H1 (cell line): Measurements from ENCODE around the gene TCF19.

Source experiments
- CBX8 ChIP-seq: fragments of 300-800, 300-1000 bp; sonication (generic); IDR thresholded peaks from 2 replicates; pipeline ENCODE4 v1.7.1; 2016; ENCODE audit warnings: low read depth, low read length, borderline replicate concordance
- CHD2 ChIP-seq: IDR thresholded peaks from 2 replicates; pipeline ENCODE4 v1.6.1; 2012; ENCODE audit warnings: low read length, improper control_type of control experiment
- KDM4A ChIP-seq: IDR thresholded peaks from one replicate; pipeline ENCODE4 v1.7.1; 2012; ENCODE audit warnings: low read depth, mild to moderate bottlenecking, moderate library complexity, low read length, inconsistent platforms; ENCODE audit not compliant: severe bottlenecking
- MAFK ChIP-seq: IDR thresholded peaks from 2 replicates; pipeline ENCODE4 v1.6.1; 2012; ENCODE audit warnings: low read depth, mild to moderate bottlenecking, improper control_type of control experiment, low read length
- POLR2AphosphoS5 ChIP-seq: IDR thresholded peaks from 2 replicates; pipeline ENCODE4 v1.6.1; 2011; ENCODE audit warnings: low read depth, low read length
- RXRA ChIP-seq: IDR thresholded peaks from 2 replicates; pipeline ENCODE4 v1.6.1; 2011; ENCODE audit warnings: low read depth, mild to moderate bottlenecking, low read length, moderate library complexity; ENCODE audit not compliant: insufficient read depth
- TF ChIP-seq, protein P1 (sequence below), 3 experiments: IDR thresholded peaks; 1 replicate in 2 of 3; 2 replicates in 1 of 3; pipeline versions ENCODE4 v1.5.1 to v1.6.1; 2011; ENCODE audit warnings: low read length in 3 of 3, mild to moderate bottlenecking in 3 of 3, inconsistent platforms in 2 of 3, low read depth in 1 of 3, moderate library complexity in 1 of 3; ENCODE audit not compliant: insufficient read depth in 1 of 3; ENCODE audit errors: control extremely low read depth in 1 of 3

DNA sequence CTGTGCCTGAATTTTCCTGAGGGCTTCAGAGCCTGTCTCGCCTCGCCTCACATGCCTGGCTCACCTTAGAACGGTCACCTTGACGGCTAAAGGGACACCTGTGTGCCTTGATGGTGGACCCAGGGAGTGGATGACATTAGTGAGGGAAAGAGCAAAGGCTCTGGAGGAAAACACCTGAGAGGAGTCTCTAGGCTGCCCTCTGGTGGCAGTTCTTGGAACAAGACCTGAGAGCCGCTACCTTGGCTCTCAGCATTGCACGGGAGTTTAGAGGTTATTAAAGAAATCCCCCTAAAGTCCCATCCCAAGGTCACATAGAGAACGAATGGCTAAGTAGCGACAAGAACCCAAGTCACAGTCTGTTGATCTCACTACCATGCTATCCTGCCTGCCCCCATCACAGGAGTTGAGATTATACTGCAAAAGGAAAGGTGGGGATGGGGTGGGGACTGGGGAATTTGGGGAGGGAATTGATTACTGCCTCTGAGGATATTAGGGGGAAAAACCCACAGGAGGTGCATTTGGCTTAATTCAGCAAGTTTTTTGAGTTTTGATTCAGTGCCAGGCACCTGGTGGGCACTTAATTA is 30.2 kb upstream of the TCF19 start:
- TF ChIP-seq KDM4A (no peak), POLR2AphosphoS5 (no peak), CBX8 (no peak), RXRA (no peak), MAFK (no peak), CHD2 (no peak)
- TF ChIP-seq, protein P1, sequence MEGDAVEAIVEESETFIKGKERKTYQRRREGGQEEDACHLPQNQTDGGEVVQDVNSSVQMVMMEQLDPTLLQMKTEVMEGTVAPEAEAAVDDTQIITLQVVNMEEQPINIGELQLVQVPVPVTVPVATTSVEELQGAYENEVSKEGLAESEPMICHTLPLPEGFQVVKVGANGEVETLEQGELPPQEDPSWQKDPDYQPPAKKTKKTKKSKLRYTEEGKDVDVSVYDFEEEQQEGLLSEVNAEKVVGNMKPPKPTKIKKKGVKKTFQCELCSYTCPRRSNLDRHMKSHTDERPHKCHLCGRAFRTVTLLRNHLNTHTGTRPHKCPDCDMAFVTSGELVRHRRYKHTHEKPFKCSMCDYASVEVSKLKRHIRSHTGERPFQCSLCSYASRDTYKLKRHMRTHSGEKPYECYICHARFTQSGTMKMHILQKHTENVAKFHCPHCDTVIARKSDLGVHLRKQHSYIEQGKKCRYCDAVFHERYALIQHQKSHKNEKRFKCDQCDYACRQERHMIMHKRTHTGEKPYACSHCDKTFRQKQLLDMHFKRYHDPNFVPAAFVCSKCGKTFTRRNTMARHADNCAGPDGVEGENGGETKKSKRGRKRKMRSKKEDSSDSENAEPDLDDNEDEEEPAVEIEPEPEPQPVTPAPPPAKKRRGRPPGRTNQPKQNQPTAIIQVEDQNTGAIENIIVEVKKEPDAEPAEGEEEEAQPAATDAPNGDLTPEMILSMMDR (IDR thresholded peaks at IDR 0.05; ENCODE audit: control extremely low read depth in 1 of 3, insufficient read depth in 1 of 3, low read depth in 1 of 3, low read length in 3 of 3): peak; percentile 60 to 86 (median 83)
